HFFc6 (cell line): ENCODE results near the gene PRR5. TPM values are rescaled to one million over a fixed set of nuclear protein-coding genes. Genes with fewer than 3 reads are reported as not detected.

Source experiments
- DNase-seq: peaks from one replicate; pipeline ENCODE4 v3.0.0-alpha.2; 2018
- H3K27ac Mint-ChIP-seq: 2 replicates; pipeline ENCODE4 v1.8.0; 2020; ENCODE audit warnings: mild to moderate bottlenecking, mixed read lengths
- H3K27me3 Mint-ChIP-seq: 2 replicates; pipeline ENCODE4 v1.8.0; 2021; ENCODE audit warnings: mild to moderate bottlenecking, moderate library complexity, mixed read lengths; ENCODE audit not compliant: insufficient read depth
- H3K36me3 Mint-ChIP-seq: 2 replicates; pipeline ENCODE4 v1.8.0; 2021; ENCODE audit warnings: low read depth, mixed read lengths
- H3K4me1 Mint-ChIP-seq: 2 replicates; pipeline ENCODE4 v1.8.0; 2020; ENCODE audit warnings: low read depth, mixed read lengths
- H3K4me3 Mint-ChIP-seq: 2 replicates; pipeline ENCODE4 v1.8.0; 2020; ENCODE audit warnings: mild to moderate bottlenecking, moderate library complexity, mixed read lengths
- H3K9me3 Mint-ChIP-seq: 2 replicates; pipeline ENCODE4 v1.8.0; 2020; ENCODE audit warnings: mild to moderate bottlenecking, mixed read lengths
- CTCF ChIP-seq: fragments of 200-600 bp; sonication (generic); IDR thresholded peaks from 2 replicates; pipeline ENCODE4 v1.5.0; 2021; ENCODE audit warnings: antibody characterized with exemption, mild to moderate bottlenecking
- total RNA-seq, 6 experiments: library from RNA; stranded (reverse); fragmentation: NEBNext Ultra II Directional; extraction: Animal tissue kit (Norgen Biotek cat#: 25700); gene quantifications; 2 replicates in 1 of 6; 3 replicates in 5 of 6; pipeline ENCODE4 v1.2.3, GENCODE V29; 2021

PRR5 gene
- total RNA-seq, 6 experiments from 2014 or later: 4.6 to 12.7 (median 5.2) TPM

GRCh38 chr22:44723801-44724200 is 21.8 kb downstream of the PRR5 start:
- Mint-ChIP-seq H3K27ac (no peak overlapping the region), H3K36me3 (no peaks in the 10 kb centered on the region), H3K4me3 (no peak overlapping the region), H3K9me3 (no peaks in the 10 kb centered on the region), H3K4me1 (peaks cover under 1% of the 10 kb centered on the region; the same call in 1 of the 2 replicates), H3K27me3 (no peaks in the 10 kb centered on the region)
- no peak for TF ChIP-seq CTCF
- peak; percentile 30 for DNase-seq

DNA sequence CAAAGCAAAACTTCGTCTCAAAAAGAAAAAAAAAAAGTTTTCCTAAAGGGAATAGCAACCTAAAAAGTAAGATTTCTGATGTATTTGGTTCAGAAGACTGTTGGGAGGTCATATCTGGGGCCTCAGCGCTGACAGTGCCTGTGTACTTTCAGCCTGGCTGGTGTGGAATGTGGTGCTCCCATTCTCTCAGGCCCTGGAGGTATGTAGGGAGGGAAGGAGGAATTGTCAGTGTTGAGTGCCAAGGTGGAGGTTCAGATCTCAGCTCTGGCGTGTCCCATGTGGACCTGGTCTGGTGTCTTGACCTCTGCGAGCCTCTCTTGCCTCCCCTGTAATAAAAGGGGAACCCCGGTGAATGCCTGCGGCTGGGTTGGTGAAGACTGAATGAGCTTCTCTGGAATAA is 22.4 kb downstream of the PRR5 start:
- no peak for TF ChIP-seq CTCF
- peaks cover 6% of the 10 kb centered on the region for H3K4me1 Mint-ChIP-seq
- H3K4me3 Mint-ChIP-seq: no peak overlapping the region
- no peaks in the 10 kb centered on the region for H3K9me3 Mint-ChIP-seq
- H3K36me3 Mint-ChIP-seq: no peaks in the 10 kb centered on the region
- H3K27ac Mint-ChIP-seq: no peak overlapping the region; the same call in 1 of the 2 replicates
- no peak for DNase-seq
- no peaks in the 10 kb centered on the region for H3K27me3 Mint-ChIP-seq

- no peak overlapping the region for H3K27ac Mint-ChIP-seq
- no peaks in the 10 kb centered on the region for H3K36me3 Mint-ChIP-seq
- peaks cover 10% of the 10 kb centered on the region for H3K4me1 Mint-ChIP-seq
- no peak for TF ChIP-seq CTCF
- no peak for DNase-seq
- H3K9me3 Mint-ChIP-seq: no peaks in the 10 kb centered on the region
- no peak overlapping the region for H3K4me3 Mint-ChIP-seq
- H3K27me3 Mint-ChIP-seq: no peaks in the 10 kb centered on the region
Observed at GRCh38 chr22:44724859-44725258, 22.9 kb downstream of the PRR5 start.

DNA sequence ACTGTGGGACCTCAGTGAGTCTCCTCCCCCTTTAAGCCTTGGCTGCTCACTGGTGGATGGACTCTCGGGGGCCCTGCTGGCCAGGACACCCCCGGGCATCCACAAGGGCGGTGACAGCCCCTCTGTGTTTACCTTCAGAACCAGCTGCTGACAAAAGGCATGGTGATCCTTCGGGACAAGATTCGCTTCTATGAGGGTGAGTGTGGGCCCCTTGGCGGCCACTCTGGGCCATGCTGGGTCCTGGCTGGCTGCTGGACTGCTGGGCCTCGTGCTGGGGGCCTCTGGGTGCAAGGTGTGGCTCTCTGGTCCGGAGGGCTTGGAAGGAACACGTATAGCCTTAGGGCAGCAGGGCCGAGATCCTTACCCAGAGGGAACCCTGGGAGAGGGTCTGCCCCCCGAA is 24.4 kb downstream of the PRR5 start:
- no peak for DNase-seq
- no peaks in the 10 kb centered on the region for H3K9me3 Mint-ChIP-seq
- no peaks in the 10 kb centered on the region for H3K36me3 Mint-ChIP-seq
- H3K4me1 Mint-ChIP-seq: peaks cover 10% of the 10 kb centered on the region
- no peak overlapping the region for H3K27ac Mint-ChIP-seq
- H3K27me3 Mint-ChIP-seq: no peaks in the 10 kb centered on the region
- no peak overlapping the region for H3K4me3 Mint-ChIP-seq
- no peak for TF ChIP-seq CTCF

- Mint-ChIP-seq H3K4me1 (peaks cover 10% of the 10 kb centered on the region), H3K4me3 (no peak overlapping the region), H3K27ac (no peak overlapping the region), H3K36me3 (no peaks in the 10 kb centered on the region), H3K27me3 (no peaks in the 10 kb centered on the region), H3K9me3 (no peaks in the 10 kb centered on the region)
- DNase-seq: no peak
- TF ChIP-seq CTCF: no peak
Observed at GRCh38 chr22:44727148-44727547, 25.1 kb downstream of the PRR5 start.

DNA sequence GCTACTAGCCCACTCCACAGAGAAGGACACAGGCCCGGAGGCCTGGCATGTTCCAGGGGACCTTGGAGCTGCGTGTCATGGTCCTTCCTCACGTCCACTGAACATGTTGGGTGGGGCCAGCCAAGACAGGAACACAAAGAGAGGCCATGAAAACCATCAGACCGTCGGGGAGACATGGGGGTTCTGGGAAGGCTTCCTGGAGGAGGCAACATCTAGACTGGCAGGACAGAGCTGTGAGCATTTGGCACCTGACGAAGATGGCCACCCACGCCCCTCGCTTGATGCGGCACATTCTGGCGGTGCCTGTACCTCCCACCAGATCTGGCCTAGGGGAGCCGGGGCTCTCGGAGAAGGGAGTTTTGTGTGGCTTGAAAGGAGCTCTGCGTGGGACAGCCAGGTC is 25.7 kb downstream of the PRR5 start:
- H3K9me3 Mint-ChIP-seq: peaks cover 3% of the 10 kb centered on the region; the same call in 1 of the 2 replicates
- TF ChIP-seq CTCF: no peak
- H3K27me3 Mint-ChIP-seq: no peaks in the 10 kb centered on the region
- H3K4me3 Mint-ChIP-seq: no peak overlapping the region
- H3K4me1 Mint-ChIP-seq: peaks cover 10% of the 10 kb centered on the region
- H3K36me3 Mint-ChIP-seq: no peaks in the 10 kb centered on the region
- no peak overlapping the region for H3K27ac Mint-ChIP-seq
- DNase-seq: no peak
